Measurements from ENCODE around the gene CCDC74A.

The CCDC74A gene

GRCh38 chr2:131577812-131578211 lies 50.1 kb downstream of the CCDC74A start:
- no peak for TF ChIP-seq CTCF (IDR thresholded peaks at IDR 0.05; ENCODE audit: insufficient read depth, low read length, missing control alignments)
- POLR2A ChIA-PET = no interaction called here
- no peak for DNase-seq (ENCODE audit: low read depth, low spot score)
- no peak overlapping the region for H3K4me3 ChIP-seq (ENCODE audit: low read depth, low read length)
- CTCF ChIA-PET = no interaction called here

GRCh38 chr2:131580187-131580586 lies 52.5 kb downstream of the CCDC74A start:
- ChIA-PET POLR2A (no interaction called here), CTCF (no interaction called here)
- TF ChIP-seq CTCF (IDR thresholded peaks at IDR 0.05; ENCODE audit: insufficient read depth, low read length, missing control alignments) = no peak
- no peak overlapping the region for H3K4me3 ChIP-seq (ENCODE audit: low read depth, low read length)
- DNase-seq (ENCODE audit: low read depth, low spot score) = no peak

Data from AG04449 (cell line).